Measurements from ENCODE around the gene NLK.

The NLK gene

GRCh38 chr17:28173031-28173561 is 130.6 kb downstream of the NLK start:
- H3K4me3 ChIP-seq (ENCODE audit: low read depth, low read length): no peak overlapping the region
- in situ Hi-C loops (cut with HindIII; ENCODE audit: low sequenced_read_pairs): no loop called here
- TF ChIP-seq, protein P1, sequence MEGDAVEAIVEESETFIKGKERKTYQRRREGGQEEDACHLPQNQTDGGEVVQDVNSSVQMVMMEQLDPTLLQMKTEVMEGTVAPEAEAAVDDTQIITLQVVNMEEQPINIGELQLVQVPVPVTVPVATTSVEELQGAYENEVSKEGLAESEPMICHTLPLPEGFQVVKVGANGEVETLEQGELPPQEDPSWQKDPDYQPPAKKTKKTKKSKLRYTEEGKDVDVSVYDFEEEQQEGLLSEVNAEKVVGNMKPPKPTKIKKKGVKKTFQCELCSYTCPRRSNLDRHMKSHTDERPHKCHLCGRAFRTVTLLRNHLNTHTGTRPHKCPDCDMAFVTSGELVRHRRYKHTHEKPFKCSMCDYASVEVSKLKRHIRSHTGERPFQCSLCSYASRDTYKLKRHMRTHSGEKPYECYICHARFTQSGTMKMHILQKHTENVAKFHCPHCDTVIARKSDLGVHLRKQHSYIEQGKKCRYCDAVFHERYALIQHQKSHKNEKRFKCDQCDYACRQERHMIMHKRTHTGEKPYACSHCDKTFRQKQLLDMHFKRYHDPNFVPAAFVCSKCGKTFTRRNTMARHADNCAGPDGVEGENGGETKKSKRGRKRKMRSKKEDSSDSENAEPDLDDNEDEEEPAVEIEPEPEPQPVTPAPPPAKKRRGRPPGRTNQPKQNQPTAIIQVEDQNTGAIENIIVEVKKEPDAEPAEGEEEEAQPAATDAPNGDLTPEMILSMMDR (IDR thresholded peaks at IDR 0.05; ENCODE audit: low read depth, low read length, missing control alignments): no peak
- DNase-seq (ENCODE audit: low read depth): no peak

- TF ChIP-seq, protein P1 (IDR thresholded peaks at IDR 0.05; ENCODE audit: low read depth, low read length, missing control alignments): no peak
- H3K4me3 ChIP-seq (ENCODE audit: low read depth, low read length): no peak overlapping the region
- in situ Hi-C loops (cut with HindIII; ENCODE audit: low sequenced_read_pairs): no loop called here
- DNase-seq (ENCODE audit: low read depth): no peak
These were observed 131.3 kb downstream of the NLK start for GRCh38 chr17:28173801-28174200.

DNA sequence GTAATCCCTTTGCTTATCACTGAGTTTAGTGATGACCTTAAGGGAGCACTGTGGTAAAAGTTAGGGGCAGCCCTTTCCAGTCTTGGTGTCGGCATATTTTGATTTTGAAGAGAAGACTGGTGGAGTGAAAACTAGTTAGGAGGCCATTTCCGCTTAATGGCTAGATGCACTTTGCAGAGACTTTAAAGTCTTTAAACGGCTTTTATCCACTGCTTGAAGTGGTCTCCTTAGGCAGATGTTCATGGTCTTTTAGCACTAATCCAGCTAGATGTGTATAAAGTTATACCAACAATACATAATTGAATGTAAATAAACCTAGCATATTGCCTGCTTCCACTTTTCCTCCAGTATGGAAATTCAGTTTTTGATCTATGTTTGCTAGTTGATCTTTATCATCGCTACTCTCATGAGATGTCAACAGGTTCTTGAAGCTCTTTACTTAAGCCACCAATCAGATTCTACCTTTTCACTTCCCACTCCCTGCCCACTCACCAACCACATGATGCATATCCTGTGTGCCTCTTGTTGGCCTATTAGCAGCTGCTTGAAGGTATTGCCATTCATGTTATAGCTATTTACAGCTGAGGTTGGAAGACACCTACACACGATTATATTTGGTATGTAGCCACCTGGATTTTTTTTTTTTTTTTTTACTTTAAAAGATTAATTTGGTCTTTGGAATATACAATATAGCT is 132.0 kb downstream of the NLK start:
- DNase-seq (ENCODE audit: low read depth): no peak
- TF ChIP-seq, protein P1 (IDR thresholded peaks at IDR 0.05; ENCODE audit: low read depth, low read length, missing control alignments): no peak
- H3K4me3 ChIP-seq (ENCODE audit: low read depth, low read length): no peak overlapping the region
- in situ Hi-C loops (cut with HindIII; ENCODE audit: low sequenced_read_pairs): loop anchor here (5.0 kb wide), 2 partner anchors 32 to 97 kb away; no protein-coding TSS in a partner anchor

GRCh38 chr17:28177351-28177750 is 134.9 kb downstream of the NLK start:
- H3K4me3 ChIP-seq (ENCODE audit: low read depth, low read length): no peak overlapping the region
- TF ChIP-seq, protein P1 (IDR thresholded peaks at IDR 0.05; ENCODE audit: low read depth, low read length, missing control alignments): no peak
- DNase-seq (ENCODE audit: low read depth): no peak
- in situ Hi-C loops (cut with HindIII; ENCODE audit: low sequenced_read_pairs): loop anchor here (5.0 kb wide), 2 partner anchors 35 to 100 kb away; no protein-coding TSS in a partner anchor

DNA sequence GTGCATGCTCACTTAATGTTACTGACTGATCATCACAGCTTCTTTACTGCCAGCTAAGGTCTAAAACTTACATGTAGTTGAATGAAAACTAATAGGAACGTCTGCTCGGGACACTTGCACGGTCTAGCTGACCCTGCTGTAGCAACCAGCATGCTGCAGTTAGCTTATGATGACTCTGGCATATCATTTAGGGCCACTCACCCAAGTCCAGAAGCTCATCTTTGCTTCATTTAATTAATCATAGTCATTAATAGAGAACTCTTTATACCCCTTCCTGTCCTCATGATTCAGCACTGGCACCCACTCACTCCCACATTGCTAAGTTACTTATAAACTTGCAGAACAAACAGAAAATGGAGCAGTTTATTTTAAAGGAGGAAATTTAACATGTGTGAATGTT is 136.3 kb downstream of the NLK start:
- in situ Hi-C loops (cut with HindIII; ENCODE audit: low sequenced_read_pairs): loop anchor here (5.0 kb wide), 2 partner anchors 36 to 101 kb away; no protein-coding TSS in a partner anchor
- no peak overlapping the region for H3K4me3 ChIP-seq (ENCODE audit: low read depth, low read length)
- DNase-seq (ENCODE audit: low read depth): no peak
- TF ChIP-seq, protein P1 (IDR thresholded peaks at IDR 0.05; ENCODE audit: low read depth, low read length, missing control alignments): no peak

DNA sequence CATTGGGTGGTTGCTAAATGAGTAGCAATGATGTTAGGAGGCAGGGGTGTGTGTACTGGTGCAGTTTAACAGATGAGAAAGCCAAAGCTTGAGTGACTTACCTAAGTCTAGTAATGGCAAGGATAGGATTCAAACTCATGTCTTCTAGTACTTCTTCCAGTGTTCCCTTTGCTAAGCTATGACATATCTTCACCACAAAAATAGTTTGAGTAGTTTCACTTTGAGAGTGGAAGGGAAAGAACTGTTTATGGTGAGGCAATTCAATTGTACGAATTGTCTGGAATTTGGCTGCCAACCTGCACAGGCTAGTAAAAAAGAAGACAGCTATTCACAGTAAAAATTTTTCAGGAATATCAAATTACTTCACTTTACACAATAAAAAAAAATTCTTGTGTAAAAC is 138.0 kb downstream of the NLK start:
- in situ Hi-C loops (cut with HindIII; ENCODE audit: low sequenced_read_pairs): no loop called here
- TF ChIP-seq, protein P1 (IDR thresholded peaks at IDR 0.05; ENCODE audit: low read depth, low read length, missing control alignments): no peak
- peak; percentile 19 for DNase-seq (ENCODE audit: low read depth)
- no peak overlapping the region for H3K4me3 ChIP-seq (ENCODE audit: low read depth, low read length)
